ENCODE measurements around the gene PRKN.

PRKN gene

DNA sequence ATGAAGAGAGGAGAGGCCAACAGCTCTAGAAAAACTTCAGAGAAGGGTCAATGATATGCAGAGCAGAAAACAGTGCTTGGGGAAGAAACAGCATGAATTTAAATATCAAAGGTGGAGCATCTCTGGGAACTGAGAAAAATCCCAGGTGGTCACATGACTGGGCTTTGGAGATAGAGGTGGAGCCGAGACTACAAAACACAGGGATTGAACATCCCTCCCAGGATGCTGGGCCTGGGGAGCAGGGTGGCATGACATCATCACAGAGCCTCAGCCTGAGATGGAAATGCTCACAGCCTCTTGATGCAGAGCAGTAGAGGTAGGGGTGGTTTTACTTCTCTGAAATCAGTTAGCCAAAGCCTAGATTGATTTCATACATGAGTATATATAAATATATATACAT is 529.5 kb downstream of the PRKN start:
- FAIRE-seq = no peak
- DNase-seq (ENCODE audit: low spot score) = no peak

DNA sequence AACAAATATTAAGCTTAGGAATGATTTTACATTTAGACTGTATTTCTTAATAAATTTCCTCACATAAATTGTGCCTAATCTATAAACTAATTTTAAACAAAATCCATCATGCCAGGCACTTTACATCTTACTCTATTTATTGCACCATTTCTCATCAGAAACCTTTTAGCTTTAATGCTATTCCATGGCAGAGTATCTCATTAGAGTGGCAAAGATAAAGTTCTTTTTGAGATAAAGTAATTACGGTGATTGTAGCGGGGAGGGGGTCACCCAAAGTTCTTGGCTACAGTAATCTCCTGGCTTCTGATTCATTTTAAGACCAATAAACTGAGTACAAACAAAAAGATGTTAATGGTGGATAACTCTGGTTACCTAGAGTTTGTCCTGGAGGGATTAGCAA is 532.1 kb downstream of the PRKN start:
- no peak for DNase-seq (ENCODE audit: low spot score)
- FAIRE-seq = no peak

DNA sequence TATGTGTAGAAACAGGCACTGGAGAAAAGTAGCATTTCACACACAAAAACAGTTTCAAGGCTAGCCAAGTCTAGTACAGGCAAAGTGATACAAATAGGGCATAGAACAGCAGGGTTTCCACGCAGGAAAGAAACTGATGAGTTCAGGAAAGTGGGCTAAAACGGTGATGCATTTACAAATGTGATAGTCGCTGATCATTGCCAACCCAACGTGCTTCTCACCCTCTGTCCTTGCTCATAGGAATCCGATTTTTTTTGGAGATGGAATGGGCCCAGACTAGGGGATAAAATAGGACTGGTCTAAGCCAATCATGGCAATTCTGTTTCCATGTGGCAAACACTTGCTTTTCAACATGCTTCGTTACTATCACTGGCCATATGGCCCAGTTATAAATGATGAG is 536.6 kb downstream of the PRKN start:
- no peak for FAIRE-seq
- DNase-seq (ENCODE audit: low spot score) = no peak

DNA sequence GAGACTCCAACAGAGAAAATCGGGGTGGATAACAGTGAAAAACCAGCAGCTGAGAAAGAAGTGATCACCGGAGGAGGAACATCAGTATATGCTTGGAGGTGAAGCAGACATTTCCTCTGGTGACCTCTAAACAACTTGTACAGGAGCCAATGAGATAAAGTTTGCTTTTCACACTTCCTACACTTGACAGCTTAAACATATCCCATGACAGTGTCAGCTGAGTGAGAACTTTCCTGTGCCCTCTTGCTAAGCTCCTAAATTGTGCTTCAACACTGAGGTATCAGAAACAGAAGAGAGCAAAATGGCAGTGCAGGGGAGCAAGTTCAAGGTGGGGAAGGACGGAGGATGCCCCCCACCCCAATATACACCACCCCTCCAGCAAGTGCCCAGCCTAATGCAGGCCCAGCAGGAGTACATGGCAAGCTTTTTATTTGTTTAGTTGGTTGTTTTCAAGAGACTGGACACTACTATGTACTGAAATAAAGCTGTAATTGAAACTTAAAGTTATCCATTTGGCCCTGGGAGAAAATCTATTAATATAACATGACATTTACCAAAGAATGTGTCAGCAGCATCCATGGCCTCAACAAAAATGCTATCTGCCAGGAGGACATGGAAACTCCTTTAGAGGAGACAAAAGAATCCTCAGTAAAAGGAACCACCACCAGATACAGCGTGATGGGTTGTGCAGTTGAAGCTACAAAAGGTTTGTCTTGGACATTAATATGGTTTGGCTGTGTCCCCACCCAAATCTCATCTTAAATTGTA is 540.2 kb downstream of the PRKN start:
- DNase-seq (ENCODE audit: low spot score) = no peak
- FAIRE-seq = no peak

DNA sequence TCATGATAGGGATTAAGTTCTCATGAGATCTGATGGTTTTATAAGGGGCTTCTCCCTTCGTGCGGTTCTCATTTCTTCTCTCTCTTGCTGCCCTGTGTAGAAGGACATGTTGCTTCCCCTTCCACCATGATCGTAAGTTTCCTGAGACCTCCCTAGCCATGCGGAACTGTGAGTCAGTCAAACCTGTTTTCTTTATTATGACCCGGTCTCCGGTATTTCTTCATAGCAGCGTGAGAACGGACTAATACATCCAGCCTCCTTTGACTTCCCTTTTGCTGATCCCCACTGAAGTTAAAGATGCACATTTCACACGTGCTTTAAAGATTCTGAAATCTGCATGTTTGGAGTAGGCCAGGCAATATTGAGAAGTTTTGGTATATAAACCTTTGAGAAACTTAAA is 543.1 kb downstream of the PRKN start:
- FAIRE-seq (no peak), DNase-seq (ENCODE audit: low spot score) (no peak)

DNA sequence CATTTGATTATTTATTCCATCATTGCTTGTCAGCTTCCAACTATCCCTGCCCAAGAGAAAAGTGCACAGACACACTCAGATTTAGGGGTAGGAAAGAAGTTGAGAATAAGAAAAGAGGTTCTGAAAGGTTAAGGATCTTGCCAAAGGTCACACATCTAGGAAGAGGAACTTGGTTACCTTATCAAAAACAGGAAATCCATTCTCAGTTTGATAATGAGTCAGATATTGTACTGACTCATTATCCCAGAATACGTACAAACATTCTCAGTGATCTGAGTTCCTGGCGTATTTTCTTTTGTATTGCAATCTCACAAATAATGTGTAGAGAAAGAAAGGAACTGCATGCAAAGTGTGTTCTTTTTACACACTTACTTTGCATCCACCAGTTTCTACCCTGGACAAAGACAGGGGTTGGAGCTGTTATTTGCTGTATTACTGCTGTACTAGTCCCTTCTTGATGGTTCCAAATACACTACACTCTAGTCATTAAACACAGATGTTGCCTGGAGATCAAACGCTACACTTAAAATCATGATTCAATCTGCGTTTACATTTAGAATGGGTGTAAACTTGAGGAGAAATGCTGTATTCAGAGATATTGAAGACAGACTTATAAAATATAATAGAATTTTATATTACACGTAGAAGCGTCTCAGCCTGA is 545.7 kb downstream of the PRKN start:
- FAIRE-seq = no peak
- no peak for DNase-seq (ENCODE audit: low spot score)

DNA sequence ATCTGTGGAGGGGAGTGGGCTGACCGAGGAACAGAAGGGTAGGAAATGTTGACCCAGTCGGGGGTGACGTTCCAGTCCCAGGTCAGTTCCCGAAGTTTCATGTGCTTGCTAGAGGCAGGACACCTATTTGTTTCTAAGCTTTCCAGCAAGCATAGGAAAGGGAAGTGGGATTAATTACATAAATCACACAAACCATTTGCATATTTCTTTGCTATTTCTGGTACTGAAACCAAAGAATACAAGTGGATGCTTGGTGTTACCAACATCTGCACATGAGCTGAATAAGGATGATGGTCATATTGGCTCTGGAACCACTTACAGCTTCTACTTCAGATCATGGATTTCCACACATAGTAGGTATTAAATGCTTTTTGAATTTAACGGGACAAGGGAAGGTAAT is 546.5 kb downstream of the PRKN start:
- DNase-seq (ENCODE audit: low spot score) (no peak), FAIRE-seq (no peak)

DNA sequence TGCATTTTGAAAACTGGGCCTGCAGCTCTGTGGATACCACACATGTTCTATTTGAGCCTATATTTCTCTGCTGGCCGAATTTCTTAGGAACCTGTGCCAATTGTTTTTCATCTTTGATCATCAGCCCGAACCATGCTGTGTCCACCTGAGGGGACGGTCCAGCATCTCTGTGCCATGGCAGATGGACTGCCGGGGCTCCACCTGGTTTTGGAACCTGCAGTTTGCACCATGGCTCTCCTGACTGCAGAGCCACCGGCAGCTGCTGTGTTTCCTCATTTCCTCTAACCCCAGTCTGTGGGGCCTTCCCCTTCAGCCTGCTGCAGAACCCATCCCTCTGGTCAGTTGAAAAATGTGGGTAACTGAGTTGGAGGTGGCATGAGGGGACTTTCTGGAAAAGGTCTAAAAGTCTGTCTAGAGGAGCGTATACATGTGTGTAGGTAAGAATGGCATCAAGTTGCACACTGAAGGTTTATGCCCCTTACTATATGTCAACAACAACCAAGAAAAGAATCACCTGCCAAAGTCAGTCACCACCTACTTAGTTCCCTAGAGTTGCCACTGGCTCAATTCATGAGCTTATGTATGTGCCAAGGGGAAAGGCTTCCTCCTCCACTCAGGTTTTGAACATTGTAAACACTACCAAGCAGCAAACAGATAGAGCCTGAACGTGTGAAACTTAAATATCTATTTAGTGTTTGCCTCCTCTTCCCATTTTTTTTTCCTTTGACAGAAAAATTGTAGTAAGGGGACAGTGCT is 548.2 kb downstream of the PRKN start:
- FAIRE-seq (no peak), DNase-seq (ENCODE audit: low spot score) (no peak)

DNA sequence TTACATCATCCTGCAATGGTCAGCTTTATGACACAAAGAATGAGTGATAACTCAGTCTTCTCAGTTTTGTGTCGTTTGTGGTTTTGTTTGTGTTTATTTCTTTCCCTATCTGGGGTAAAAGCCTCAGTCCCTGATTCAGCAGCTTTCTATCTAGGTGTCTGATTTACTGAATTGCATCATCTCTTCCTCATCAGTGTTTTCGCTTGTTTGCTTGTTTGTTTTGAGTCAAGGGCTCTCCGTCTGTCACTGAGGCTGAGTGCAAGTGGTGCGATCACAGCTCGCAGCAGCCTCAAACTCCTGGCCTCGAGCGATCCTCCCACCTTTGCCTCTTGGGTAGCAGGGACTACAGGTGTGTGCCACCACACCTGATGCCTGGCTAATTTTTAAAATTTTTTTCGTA is 548.9 kb downstream of the PRKN start:
- no peak for DNase-seq (ENCODE audit: low spot score)

DNA sequence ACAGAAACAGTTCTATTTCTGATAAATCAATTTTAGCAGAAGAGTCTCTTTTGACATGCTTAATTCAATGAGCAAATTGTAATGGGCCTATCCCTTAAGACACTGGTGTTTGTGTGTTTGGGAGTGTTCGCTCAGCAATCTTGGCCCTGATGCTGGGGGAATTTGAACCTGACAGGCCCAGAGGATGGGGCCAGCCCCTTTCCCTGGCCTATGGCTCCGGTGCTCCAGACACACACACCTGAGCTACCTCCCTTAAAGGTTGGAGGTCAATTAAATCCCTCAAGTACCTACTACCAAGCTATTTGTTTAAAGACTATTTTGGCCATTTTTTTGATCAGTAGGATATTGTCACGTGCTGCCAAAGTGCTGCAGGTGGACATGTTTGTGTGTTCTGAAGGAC is 549.3 kb downstream of the PRKN start:
- FAIRE-seq (no peak), DNase-seq (ENCODE audit: low spot score) (no peak)

More for the DNA sequence above, 548.9 kb downstream of the PRKN start:
- no peak for FAIRE-seq

DNA sequence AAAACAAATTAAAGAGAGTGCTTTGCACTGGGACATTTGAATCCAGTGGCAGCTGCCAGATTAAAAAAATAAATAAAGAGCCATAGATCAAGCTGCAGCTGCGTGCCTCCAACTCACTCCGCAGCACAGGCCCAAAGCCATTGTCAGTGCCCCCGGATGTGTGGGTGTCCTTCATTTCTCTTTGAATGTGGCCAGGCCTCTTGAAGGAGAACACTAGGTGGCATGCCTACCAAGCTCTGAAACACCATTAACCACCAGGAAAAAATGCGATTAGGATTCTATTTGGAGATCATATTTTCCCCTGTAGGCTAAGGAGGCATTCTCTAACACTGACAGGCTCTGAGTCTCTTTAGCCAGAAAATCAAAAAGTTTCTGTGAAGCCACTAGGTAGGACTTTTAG is 549.8 kb downstream of the PRKN start:
- no peak for DNase-seq (ENCODE audit: low spot score)
- FAIRE-seq = no peak

DNA sequence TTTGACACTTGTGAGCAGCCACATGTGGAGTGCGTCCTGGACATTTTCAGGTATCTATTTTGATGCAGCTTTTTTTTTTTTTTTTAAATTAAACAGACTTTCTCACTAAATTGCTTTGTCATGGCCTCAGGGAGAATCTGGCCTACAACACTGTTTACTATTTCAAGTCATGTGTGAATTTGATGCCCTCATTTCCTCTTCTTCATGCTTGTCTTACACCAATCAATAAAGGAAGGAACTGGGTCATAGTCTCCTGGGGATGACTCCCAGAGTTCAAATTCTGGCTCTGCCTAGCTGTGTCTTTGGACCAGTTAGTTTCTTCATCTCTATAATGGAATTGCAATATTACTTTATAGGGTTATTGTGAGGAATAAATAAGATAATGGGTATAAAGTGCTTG is 554.1 kb downstream of the PRKN start:
- no peak for DNase-seq (ENCODE audit: low spot score)
- FAIRE-seq = no peak

DNA sequence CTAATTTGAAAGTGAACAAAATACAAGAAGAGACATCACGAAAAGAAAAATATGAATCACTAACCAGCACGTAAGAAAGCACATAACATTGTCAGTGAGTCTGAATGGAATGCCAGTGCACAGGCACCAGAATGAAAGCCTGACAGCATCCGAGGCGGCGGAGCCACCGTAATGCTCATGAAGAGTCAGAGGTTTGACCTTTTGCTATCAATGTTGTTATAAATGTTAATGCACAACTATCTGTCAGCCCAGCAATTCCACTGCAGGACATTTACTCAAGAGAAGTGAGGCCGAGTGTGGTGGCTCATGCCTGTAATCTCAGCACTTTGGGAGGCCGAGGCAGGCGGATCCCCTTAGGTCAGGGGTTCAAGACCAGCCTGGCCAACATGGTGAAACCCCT is 562.1 kb downstream of the PRKN start:
- DNase-seq (ENCODE audit: low spot score) (no peak), FAIRE-seq (no peak)

DNA sequence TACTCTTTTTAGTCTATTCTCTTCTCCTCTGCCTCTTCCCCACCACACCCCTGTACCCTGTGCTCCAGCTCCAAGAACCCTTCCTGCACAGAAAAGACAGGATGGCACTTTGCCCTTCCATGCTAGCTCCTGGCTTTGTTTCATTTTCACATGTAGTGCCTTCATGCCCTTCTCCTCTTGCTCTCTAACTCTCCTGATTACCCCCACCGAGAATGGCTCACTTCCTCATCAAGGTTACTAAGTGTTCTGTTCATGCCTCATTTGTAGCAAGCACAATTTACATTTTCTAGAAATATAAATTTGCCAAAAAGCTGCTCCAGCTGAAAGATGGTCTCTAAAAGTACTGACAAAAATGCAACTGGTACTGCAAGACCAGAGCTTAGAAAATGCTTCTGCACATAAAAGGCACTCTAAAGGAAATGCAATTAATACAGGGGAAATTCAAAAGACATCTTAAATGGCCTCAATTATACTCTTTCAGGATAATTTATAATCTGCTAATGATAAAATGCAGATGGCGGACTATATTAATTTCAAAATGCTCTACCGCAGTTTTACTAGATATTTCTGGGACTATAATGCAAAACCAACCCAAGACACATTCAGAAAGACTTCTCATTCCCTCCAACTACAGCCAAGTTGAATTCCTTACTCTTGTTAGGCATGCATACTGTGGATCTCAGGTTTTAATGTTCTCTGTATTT is 570.2 kb downstream of the PRKN start:
- DNase-seq (ENCODE audit: low spot score) (no peak), FAIRE-seq (no peak)

DNA sequence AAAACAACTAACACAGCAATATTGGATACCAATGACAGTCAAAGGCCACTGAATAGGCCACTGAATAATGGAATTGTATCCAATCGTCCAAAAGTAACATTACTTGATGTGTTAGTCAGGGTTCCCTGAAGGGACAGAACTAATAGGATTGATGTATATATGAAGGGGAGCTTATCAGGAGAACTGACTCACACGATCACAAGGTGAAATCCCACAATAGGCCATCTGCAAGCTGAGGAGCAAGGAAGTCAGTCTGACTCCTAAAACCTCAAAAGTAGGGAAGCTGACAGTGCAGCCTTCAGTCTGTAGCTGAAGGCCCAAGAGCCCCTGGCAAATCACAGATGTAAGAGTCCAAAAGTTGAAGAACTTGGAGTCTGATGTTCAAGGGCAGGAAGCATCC is 571.4 kb downstream of the PRKN start:
- DNase-seq (ENCODE audit: low spot score) (no peak), FAIRE-seq (no peak)

DNA sequence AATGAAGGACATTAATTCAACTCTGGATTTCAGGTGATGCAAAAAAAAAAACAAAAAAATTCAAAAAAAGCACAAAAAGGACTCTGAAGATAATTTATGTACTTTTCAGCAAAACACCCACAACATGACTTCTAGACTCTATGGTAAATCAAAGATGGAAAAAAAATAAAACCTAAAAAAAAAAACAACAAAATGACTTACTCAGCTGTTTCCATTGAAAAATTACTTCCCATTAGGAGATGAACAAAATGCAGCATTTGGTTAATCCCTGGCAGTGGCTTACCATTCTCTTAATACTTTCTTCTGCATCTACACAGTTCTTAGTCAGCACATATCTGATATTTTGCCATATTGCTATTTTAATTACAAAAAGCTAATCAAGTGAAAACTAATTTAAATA is 572.6 kb downstream of the PRKN start:
- FAIRE-seq = no peak
- no peak for DNase-seq (ENCODE audit: low spot score)

DNA sequence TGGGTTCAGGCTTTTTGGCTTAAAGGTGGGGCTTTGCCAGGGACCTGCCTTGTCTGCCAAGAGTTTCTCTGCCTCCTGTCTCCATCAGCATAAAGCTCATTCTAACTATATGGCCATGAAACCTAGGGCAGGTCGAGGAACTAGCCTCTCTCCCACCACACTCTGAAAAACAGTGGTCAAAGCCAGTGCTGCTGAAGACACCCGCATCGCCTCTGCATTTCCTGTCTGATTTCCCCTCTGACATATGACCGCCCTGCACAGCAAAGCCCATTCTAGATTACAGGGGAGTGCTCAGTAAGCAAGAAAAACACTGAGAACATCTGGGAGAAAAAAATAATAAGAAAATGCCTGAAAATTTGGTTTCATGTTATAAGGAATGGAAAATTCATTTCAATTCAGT is 573.6 kb downstream of the PRKN start:
- no peak for FAIRE-seq

DNA sequence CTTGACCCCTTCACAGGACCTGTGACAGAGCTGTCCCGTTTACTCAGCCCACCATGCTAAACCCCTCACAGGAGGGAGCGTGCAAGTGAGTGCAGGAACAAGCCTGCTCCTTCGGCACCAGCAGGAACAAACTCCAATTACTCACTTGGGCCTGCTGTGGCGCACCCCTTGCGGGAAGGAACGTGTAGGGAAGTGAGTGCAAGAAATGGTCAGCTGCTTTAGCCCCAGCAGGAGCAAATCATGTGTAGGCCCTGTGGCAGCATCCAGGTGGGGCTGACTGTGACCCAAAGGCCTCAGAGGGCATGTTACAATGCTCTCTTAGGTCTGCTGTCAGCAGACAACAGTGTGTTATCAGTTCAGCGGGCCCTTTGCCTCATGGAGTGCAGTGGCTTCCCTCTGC is 574.4 kb downstream of the PRKN start:
- FAIRE-seq (no peak), DNase-seq (ENCODE audit: low spot score) (no peak)

More for the DNA sequence above, 573.6 kb downstream of the PRKN start:
- no peak for DNase-seq (ENCODE audit: low spot score)

DNA sequence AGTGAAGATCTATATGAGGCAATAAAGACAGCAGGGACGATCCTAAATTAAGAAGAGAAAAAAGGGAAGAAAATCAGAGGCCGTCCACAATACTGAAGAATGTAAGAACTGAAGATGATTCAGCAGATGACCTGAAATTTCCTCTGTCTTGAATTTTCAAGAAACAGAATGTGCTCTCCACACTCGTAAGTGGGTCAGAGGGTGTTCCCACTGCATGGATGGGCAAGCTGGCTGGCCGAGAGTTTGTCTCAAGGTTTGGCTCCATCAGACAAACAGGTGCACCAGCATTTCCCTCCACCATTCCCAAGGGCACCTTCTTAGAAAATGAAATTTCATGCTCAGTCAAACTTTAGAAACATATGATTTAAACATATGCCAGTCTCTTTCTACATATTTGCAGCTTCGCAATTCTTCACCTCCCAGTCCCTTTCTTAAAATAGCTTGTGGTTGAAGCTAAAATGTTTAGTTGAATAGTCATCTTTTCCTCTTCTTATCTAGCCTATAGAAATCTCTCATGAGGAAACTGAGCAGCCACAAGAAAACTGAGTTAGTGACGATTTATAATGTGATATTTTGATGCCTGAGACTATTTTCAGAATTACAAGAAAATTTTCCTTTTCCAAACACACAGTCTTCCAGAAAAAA is 576.4 kb downstream of the PRKN start:
- peak; percentile 4 for FAIRE-seq
- DNase-seq (ENCODE audit: low spot score) = peak; percentile 27

DNA sequence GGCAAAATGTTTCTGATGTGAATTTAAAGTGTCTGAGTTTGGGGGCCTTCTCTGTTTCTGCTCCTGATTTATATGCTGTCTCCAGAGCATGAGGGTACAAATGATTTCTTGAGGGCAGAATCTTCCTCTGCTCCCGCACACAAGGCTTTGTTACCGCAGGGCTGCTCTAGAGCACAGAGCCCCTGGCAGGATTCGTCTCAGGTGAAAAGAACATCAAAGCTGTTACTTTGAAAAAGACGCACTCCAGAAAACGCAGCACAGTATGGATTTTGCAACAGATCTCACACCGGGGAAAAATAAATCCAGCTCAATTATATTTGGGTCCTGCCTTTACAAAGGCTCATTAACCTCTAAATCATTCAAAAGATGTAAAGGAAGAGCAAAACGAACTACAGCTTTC is 577.3 kb downstream of the PRKN start:
- DNase-seq (ENCODE audit: low spot score) = no peak
- no peak for FAIRE-seq

DNA sequence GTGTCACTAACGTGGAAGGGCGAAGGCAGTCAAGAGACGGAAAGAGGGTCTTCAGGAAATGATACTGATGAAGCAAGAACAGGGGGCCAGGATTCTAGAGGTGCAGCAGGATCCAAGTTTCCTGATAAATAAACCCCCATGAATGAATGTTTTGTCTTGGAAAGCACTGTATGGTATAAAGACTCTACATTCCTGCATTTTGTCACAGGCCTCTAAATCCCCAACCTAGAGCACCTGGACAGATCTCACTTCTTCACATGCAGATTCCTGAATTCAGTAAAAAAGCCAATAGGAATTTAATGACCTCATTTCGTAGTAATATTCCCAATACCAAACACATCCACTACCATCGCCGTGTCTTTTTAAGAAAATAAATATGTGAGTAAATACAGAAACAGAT is 577.8 kb downstream of the PRKN start:
- FAIRE-seq (no peak), DNase-seq (ENCODE audit: low spot score) (no peak)

All from RCC 7860 (cell line).